ENCODE results near the gene ADAM10.

ADAM10 gene

DNA sequence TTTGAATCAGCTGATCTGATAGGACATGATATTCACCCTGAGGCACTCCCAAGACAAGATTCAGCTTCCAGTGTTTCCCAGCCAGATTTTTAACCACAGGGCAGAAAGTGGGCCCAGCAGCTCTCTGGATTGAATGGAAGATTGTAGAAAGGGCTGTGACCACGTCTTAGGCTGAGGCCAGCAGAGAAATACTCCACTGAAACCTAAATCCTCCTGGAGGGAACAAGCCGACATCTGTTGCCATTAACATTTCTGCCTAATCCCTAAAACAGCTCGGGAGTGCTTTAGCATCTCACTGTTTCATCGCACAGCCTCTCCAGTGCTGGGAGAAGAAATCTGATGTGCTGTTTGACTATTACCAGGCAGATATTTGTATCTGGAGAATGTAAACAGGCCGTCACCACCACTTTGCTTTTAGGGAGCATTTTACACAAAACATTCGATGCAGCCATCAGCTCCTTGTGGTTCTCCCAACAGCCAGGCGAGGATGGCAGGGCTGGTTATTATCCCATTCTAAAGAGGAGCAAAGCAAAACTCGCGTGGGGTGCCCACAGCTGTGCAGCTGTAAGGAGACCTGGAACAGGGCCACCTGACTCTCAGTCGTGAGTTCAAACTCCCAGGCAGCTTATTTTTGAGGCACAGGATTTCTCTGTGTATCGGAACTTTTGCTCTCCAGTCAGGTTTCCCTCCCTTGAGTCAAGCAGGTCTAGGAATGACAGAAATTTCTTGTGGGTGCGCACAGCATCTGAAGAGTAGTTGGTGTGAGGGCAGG, 200.3 kb downstream of the ADAM10 start:
- peak; percentile 1 for DNase-seq

- DNase-seq: no peak
Measured at GRCh38 chr15:58548308-58549012, 201.0 kb downstream of the ADAM10 start.

GRCh38 chr15:58547628-58548307, 201.7 kb downstream of the ADAM10 start:
- DNase-seq: peak; percentile 21

GRCh38 chr15:58546635-58547627, 202.6 kb downstream of the ADAM10 start:
- DNase-seq: peak; percentile 97

GRCh38 chr15:58546066-58546591, 203.4 kb downstream of the ADAM10 start:
- peak; percentile 43 for DNase-seq

DNA sequence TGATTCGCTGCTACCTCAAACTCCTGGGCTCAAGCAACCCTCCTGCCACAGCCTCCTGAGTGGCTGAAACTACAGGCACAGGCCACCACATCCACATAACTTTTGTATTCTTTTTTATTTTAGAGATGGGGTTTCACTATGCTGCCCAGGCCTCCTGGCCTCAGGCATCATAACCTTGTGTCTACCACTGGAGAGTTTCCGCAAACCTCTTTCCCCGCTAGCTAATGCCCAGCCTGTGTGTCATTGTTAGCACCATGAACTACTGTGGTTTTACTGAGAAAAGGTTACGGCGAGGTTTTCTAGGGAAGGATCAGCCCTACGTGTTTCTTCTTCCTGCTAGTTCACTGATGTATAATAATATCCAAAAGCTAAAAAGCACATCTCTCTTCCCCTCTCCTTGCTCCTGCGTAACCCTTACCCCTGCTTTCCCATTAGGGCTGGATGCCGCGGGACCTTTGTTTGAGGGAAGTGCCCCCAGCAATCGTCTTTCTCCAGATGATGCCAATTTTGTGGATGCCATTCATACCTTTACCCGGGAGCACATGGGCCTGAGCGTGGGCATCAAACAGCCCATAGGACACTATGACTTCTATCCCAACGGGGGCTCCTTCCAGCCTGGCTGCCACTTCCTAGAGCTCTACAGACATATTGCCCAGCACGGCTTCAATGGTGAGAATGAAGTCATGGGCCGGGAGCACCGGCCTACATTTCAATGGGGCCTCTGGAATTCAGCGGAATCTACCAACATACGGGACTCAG, 204.0 kb downstream of the ADAM10 start:
- peak; percentile 17 for DNase-seq

DNA sequence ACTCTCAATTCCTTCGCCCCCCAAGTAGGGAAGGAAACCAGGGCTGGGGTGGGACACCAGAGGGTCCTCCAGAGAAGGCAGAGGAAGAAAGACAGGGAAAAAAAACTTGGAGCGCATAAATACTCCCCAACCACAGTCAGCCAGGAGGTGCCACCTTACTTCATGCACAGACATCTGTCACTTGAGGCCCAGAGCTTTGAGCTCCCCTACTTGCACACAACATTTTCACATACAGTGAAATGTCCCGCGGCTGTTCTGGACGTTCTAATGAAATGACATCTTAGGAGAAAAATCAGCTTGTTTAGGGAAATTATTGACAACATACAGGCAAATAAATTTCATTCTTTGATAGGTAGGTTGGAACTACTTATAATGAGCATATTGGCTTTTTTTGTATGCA, 204.8 kb downstream of the ADAM10 start:
- DNase-seq: no peak

GRCh38 chr15:58543664-58544335, 205.7 kb downstream of the ADAM10 start:
- DNase-seq: no peak

- DNase-seq: no peak
Measured at GRCh38 chr15:58541410-58542087, 208.0 kb downstream of the ADAM10 start.

DNA sequence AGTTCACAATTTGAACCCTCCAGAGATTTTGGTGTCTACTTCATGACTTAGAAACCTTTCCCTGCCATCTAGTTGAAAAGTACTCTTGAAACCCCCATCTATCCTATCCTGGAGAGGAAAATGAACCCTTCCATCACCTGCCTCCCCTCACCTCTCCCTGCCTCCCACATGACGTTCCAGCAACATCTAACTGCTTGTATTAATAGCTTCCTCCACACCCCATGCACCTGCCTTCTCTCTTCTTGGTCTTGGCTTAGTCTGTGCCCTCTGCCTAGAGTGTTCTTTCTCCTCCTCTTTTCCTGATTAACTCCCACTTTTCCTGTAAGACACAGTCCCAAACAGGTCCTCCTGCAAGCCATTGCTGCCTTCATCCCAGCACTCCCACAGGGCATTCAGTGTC, 210.0 kb downstream of the ADAM10 start:
- no peak for DNase-seq

GRCh38 chr15:58538901-58539300, 210.6 kb downstream of the ADAM10 start:
- DNase-seq: no peak

Measured in fibroblast of skin of back (primary cell).